Adrenal gland (tissue), 5 donors: ENCODE data around the gene DCDC2B.

Experiments used
- CTCF ChIP-seq, 6 experiments: fragments of 450-650 bp in 4 of 6; fragments of 200-600 bp in 2 of 6; sonication (generic) in 1 of 6; IDR thresholded peaks; 1 replicate in 5 of 6; 2 replicates in 1 of 6; pipeline versions ENCODE4 v1.5.1 to v1.8.0; 2016 to 2021; ENCODE audit warnings: antibody characterized with exemption in 6 of 6, mild to moderate bottlenecking in 2 of 6, moderate library complexity in 1 of 6
- POLR2A ChIP-seq, 2 donors: fragments of 450-650 bp; IDR thresholded peaks; one replicate each; pipeline ENCODE4 v1.6.1; 2017; ENCODE audit warnings: antibody characterized with exemption in 2 of 2, mild to moderate bottlenecking in 2 of 2, moderate library complexity in 1 of 2
- donor health status: DM: no; HTN: no; CAD: no.

GRCh38 chr1:32219022-32219421 is 10.1 kb downstream of the DCDC2B start:
- TF ChIP-seq CTCF (IDR thresholded peaks at IDR 0.05) (no peak), POLR2A (IDR thresholded peaks at IDR 0.05) (no peak)
